DND-41 (cell line): ENCODE results near the gene SKAP1.

Experiments used
- CTCF ChIP-seq: IDR thresholded peaks from 2 replicates; pipeline ENCODE4 v1.5.1; 2012; ENCODE audit warnings: borderline replicate concordance, low read length, moderate library complexity, mild to moderate bottlenecking; ENCODE audit not compliant: poor library complexity, severe bottlenecking; ENCODE audit errors: extremely low read depth
- EZH2 ChIP-seq: IDR thresholded peaks from 3 replicates; pipeline ENCODE4 v1.6.1; 2012; ENCODE audit warnings: borderline replicate concordance, low read depth, mild to moderate bottlenecking, moderate library complexity, low read length, inconsistent platforms; ENCODE audit not compliant: severe bottlenecking

GRCh38 chr17:48378708-48379392 is 51.2 kb downstream of the SKAP1 start:
- TF ChIP-seq CTCF, result no peak
- no peak for TF ChIP-seq EZH2
